T-helper 22 cell (primary cell): Measurements from ENCODE around the gene ITLN1.
"Not testable (repeated sequence)": the region's sequence is repeated elsewhere in the genome, so short reads cannot be mapped to it uniquely, and the experiment has no call there.

Experiments
- DNase-seq: peaks from one replicate; pipeline ENCODE4 v3.0.0-alpha.2; 2020; ENCODE audit warnings: low read depth

ITLN1 gene

DNA sequence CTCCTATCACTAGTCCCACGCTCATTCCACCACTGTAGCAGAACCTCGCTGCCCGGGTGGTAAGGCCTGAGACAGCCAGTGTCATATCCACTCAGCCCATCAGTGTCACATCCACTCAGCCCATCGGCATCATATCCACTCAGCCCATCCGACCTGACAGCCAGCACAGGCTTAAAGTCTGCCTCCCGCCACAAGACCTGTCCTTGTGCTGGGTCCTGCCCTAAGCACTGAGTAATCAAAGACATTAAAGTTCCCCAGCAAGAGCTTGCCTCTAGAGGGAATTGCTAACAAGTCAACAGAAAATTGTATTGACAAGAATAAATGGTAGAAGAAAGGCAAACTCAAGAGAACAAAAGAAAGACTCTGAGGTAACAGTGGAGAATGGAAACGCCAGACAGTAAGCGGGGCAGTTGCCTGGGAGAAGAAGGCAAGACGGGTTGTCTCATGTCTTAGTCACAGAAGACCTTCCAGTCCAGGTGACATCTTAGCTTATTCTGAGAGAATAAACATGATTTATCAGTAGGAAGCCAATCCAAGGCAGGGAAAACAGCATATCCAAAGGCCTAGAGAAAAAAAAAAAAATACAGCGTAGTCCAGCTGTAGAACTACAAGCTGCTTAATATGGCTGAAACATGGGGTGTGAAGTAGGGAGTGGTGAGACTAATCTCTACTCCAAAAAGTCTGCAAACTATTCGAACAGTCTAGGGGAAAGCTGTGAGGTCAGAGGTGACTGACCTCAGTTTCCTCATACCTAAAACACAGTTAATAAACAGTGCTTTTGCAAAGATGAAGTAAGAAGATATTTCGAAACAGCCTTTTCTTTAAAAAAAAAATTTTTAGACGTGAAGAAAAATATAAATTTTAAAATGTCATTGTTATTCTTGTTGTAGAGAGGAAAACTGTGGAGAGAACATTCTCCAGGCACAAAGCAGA is 1.1 kb downstream of the ITLN1 start:
- no peak for DNase-seq

GRCh38 chr1:160882582-160882981 is 2.4 kb downstream of the ITLN1 start:
- no peak for DNase-seq

GRCh38 chr1:160881264-160881663 is 3.7 kb downstream of the ITLN1 start:
- not testable (repeated sequence) for DNase-seq

- no peak for DNase-seq
Measured at GRCh38 chr1:160880216-160880615, 4.8 kb downstream of the ITLN1 start.

DNA sequence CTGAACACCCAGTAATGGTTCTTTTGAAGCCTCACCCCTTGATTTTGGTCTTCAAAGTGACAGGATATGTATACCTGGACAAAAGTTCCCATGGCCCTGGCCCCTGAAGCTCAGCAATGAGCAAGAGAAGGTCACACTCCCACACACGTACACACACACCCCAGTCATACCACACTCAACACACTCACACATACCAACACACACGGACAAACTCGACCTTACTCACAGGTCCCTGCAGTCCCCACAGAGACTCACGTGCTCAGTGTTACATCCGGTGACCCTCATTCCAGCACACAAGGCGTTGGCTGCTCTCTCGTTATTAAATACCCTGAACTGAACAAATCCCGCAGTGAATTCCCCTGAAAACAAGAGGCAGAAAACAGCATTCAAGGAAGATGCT is 5.9 kb downstream of the ITLN1 start:
- no peak for DNase-seq

- DNase-seq: no peak
Measured at GRCh38 chr1:160877221-160877620, 7.8 kb downstream of the ITLN1 start.

- no peak for DNase-seq
Measured at GRCh38 chr1:160876311-160876710, 8.7 kb downstream of the ITLN1 start.

GRCh38 chr1:160875591-160875990 is 9.4 kb downstream of the ITLN1 start:
- not testable (repeated sequence) for DNase-seq

DNA sequence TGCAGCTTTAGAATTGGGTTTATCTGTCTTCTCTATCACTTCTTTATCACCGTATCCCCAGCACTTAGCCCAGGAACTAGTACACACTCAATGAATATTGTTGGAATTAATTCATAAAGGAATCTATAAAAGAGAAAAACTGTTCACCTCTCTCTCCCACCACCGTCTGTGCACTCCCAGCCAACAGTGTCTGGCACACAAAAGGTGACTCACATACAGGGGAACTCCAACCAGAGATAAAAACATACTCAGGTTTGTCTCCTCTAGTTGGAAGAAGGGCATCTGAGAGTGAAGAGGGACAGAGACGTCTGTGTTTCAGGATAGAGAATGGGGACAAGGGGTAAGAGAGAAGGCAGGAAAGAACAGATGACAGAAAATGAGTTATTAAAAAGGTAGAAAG is 10.0 kb downstream of the ITLN1 start:
- DNase-seq: no peak

DNA sequence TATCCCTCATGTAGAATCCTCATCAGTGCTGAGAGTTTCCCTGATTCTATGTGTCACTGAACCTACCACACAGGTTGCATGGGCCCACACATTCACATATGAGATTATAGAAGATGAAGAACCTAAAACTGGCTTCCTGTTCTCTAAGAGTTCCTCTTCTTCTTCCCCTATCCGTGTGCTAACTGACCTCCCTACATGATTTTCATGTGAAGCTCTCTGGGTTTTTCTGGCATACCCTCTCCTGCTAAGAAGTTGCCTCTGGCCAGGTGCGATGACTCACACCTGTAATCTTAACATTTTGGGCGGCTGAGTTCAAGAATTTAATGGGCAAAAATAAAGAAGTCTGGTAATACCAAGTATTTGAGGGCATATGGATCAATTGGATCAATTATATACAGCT is 16.8 kb downstream of the ITLN1 start:
- no peak for DNase-seq

DNA sequence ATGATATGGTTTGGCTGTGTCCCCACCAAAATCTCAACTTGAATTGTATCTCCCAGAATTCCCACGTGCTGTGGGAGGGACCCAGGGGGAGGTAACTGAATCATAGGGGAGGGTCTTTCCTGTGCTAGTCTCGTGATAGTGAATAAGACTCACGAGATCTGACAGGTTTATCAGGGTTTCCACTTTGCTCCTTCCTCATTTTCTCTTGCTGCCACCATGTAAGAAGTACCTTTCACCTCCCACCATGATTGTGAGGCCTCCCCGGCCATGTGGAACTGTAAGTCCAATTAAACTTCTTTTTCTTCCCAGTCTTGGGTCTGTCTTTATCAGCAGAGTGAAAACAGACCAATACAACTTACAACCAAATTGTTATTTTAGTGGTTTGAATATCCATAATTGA is 17.3 kb downstream of the ITLN1 start:
- not testable (repeated sequence) for DNase-seq

DNA sequence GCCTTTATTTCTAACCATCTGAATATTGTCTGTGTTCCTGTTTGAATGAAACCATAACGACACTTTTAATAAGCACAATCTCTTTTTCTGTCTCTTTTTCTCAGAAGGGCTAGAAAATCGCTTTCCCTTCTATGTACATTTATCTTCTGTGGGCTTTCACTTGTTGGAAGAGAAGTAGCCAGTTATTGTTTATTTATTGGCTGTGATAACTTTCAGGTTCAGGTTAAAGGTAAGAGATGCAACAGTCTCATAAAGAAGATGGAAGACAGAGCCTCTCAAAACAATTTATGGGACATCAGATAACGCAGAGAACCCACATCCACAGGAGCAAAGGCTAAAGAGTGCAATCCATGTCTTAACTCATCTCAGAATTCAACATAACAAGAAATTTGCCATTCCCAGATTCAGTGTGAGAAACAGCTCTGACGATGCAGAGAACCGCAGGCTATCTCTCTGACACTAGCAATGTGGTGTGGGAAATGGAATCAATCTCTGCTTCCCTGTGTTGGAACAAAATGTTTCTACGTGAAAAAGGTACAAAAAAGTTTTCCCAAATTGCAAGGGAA is 18.2 kb downstream of the ITLN1 start:
- no peak for DNase-seq

GRCh38 chr1:160866001-160866694 is 18.8 kb downstream of the ITLN1 start:
- DNase-seq: no peak

- no peak for DNase-seq
Measured at GRCh38 chr1:160865337-160865736, 19.6 kb downstream of the ITLN1 start.

GRCh38 chr1:160864173-160864572 is 20.8 kb downstream of the ITLN1 start:
- no peak for DNase-seq

- DNase-seq: no peak
Measured at GRCh38 chr1:160863774-160864131, 21.2 kb downstream of the ITLN1 start.

- no peak for DNase-seq
Measured at GRCh38 chr1:160863061-160863773, 21.8 kb downstream of the ITLN1 start.

DNA sequence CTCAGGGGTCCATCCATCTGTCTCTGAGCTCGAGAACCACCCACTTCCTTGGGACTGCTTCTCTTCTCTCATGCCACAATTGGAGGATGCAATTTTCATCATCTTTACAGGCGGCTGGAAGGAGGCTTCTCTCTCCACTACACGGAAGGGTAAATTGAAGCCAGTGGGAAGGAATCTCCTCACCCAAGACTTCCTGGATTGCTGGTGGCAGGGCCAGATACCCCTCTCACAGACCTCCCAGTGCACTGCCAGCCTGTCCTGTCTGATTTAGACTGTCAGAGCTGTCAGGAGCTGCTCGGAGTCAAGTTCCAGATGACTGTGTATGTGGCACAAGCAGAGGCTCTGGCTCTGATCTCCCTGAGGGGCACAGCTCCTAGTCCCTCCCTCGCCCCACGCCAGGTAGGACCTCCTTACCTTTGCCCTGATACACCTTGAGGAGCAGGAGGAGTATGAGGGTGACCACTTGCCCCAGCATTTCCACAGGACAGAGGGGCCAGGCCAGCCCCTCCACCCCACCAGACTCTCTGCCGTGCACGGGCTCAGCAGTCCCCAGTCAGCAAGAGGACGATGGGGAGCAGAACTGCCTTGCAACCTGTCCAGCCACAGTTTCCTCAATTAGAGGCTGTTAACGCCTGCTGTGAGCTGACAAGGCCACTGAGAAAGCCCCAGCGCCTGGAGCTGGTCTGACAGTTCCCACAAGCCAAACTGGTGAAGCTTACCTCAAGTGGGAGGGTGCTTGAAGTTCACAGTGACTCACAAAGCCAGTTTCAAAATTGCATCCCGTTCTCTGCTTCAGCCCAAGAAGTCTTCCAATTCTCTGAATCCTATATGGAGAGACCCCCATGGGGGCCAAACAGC is 22.5 kb downstream of the ITLN1 start, which contains the start of gene CD244:
Gene CD244 (minus strand): TSS at position 685 of the 858 bp plus-strand sequence. CDS start 210 bp downstream, at position 475.
- DNase-seq: no peak

DNA sequence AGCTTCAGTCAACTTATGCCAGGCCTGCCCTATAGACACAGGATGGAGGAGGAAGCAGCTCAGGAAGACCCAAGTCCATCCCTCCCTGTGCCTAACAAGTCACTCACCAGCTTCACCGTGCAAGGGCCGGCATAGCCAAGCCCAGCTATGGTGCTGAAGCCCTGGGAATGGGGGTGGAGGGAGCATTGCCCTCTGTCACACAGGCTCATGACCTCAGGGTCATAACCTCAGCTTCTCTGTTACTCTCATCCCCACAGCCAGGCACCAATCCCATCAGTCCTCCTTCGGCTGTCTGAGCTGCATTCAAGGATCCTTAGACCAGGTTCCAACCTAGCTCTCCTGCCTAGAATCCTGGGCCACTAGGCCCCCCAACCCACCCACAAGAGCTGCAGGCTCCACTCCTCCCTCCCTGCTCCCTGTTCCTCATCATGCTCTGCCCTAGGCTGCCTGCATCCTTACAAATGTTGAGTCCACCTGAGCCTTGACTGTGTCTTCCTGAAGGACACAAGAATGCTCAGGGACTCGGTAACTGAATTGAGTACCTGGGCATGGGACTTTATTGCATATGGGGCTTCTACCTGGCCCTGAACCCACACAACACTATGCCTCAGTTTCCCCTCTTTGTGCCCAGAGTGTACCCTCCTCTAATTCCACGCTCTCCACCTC is 24.0 kb downstream of the ITLN1 start:
- no peak for DNase-seq

- DNase-seq: no peak
Measured at GRCh38 chr1:160859166-160859565, 25.8 kb downstream of the ITLN1 start.

GRCh38 chr1:160858507-160858906 is 26.5 kb downstream of the ITLN1 start:
- no peak for DNase-seq
